Panc1 (cell line): ENCODE measurements around the gene TP53I3.
A peak's percentile ranks its signal among the peaks of the same experiment; 100 is the strongest.

ENCODE experiments used
- POLR2AphosphoS5 ChIP-seq: IDR thresholded peaks from 2 replicates; pipeline ENCODE4 v1.6.1; 2012; ENCODE audit warnings: mild to moderate bottlenecking, low read depth, low read length, moderate library complexity
- TCF7L2 ChIP-seq: IDR thresholded peaks from 2 replicates; pipeline ENCODE4 v1.6.1; 2011; ENCODE audit warnings: mild to moderate bottlenecking, low read depth, low read length, inconsistent platforms
- TF ChIP-seq, protein P1 (sequence below): fragments of 450-650 bp; IDR thresholded peaks from 2 replicates; pipeline ENCODE4 v1.5.1; 2017; ENCODE audit warnings: mild to moderate bottlenecking

DNA sequence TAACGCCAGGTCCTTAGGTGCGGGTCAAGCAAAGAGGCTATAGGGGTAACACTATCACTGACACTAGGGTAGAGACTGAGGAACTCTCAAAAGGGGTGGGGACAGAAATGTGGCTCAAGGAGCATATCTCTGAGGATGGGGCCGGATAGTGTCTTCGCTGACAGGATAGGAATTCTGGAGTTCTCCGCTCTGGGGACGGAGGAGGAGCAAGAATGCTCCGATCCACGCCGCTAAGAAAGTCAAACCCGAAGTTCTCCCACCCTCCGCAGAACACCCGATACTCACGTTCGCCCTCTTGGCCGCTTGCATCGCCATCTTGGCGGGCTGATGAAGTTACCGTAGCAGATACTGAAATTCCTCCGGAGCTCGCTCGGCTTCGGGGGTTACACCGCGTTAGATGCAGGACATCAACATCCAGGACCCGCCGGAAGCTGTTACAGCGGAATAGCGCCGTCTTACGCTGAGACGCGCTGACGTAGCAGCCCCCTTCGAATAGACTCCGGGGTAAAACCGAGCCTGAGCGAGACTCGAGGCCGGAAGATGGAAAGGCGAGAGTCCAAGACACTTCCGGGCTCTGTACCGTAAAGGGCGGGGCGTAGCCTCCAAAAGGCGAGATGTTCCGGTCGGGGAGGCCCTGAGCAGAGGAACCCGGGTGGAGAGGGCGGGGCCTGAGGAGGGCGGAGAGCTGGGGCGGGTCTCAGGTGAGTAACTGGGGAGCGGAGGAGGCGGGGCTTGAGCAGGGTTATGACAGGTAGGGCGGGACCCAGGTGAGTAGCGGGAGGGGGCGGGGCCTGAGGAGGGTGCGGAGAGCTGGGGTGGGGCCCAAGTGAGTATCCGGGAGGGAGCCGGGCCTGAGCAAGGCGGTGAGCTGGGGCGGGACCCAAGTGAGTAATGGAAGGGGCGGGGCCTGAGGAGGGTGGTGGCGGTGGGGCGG, 8.5 kb downstream of the TP53I3 start, which contains the start of gene SF3B6:
- TF ChIP-seq, protein P1, sequence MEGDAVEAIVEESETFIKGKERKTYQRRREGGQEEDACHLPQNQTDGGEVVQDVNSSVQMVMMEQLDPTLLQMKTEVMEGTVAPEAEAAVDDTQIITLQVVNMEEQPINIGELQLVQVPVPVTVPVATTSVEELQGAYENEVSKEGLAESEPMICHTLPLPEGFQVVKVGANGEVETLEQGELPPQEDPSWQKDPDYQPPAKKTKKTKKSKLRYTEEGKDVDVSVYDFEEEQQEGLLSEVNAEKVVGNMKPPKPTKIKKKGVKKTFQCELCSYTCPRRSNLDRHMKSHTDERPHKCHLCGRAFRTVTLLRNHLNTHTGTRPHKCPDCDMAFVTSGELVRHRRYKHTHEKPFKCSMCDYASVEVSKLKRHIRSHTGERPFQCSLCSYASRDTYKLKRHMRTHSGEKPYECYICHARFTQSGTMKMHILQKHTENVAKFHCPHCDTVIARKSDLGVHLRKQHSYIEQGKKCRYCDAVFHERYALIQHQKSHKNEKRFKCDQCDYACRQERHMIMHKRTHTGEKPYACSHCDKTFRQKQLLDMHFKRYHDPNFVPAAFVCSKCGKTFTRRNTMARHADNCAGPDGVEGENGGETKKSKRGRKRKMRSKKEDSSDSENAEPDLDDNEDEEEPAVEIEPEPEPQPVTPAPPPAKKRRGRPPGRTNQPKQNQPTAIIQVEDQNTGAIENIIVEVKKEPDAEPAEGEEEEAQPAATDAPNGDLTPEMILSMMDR = no peak
- TF ChIP-seq POLR2AphosphoS5 (peak; percentile 86), TCF7L2 (peak; percentile 60; the same call in 1 of the 2 replicates)
